ENCODE results near the gene LRP1B.

DNA sequence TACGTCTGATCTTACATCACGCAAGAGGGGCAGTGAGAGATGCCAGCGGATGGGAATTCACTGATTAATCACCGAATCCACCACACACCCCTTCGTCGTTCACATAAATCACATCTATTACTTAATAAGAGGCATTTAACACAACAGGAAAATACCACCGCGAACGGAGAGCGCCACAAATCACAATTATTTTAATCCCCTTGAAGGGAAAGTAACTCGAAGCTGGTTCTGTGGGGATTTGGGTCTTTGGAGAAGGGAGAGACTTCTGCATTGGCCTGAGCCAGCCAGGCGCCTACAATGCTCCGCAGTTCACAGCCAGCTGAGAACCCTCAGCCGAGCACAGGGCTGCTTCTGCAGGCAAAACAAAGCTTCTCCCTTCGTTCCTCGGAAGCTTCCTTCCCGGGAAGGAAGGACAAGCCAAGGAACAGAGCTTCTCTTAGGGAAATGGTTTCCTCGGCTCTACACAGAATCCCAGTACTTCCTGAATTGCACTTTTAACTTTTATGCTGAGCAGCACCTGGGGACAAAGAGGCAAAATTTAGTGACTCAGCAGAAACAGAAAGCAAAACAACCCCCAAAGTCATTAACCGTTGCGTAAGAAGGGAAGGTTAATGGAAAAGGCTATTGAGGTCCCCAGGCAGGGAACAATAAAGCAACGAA lies at the start of gene LRP1B:
- TF ChIP-seq GATA2 (IDR thresholded peaks at IDR 0.05; ENCODE audit: low read depth, low read length) (no peak), GATA3 (IDR thresholded peaks at IDR 0.05; ENCODE audit: low read depth, low read length) (no peak)
